ENCODE results near the gene STRIP2.
"Not testable (repeated sequence)": the region's sequence is repeated elsewhere in the genome, so short reads cannot be mapped to it uniquely, and the experiment has no call there.

Gene STRIP2

DNA sequence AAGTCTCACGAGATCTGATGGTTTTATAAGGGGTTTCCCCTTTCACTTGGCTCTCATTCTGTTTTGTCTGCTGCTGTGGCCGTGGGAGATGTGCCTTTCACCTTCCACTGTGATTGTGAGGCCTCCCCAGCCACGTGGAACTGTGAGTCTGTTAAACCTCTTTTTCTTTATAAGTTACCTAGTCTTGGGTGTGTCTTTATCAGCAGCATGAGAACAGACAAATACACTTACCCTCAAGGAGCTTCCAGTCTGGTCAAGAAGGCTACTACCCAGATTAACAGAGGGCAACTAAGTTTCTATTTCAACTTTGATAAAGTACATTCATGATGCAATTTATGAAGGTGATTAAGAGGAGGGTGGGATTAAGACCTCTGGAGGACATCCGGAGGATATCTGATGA, 81.1 kb downstream of the STRIP2 start:
- H3K27ac ChIP-seq = no peak overlapping the region
- TF ChIP-seq CTCF (conservative IDR thresholded peaks at IDR 0.05) = no peak

- no peak overlapping the region for H3K27ac ChIP-seq
- no peak for TF ChIP-seq CTCF (conservative IDR thresholded peaks at IDR 0.05)
Observed at GRCh38 chr7:129517931-129518330, 83.7 kb downstream of the STRIP2 start.

- H3K27ac ChIP-seq = no peak overlapping the region
- no peak for TF ChIP-seq CTCF (conservative IDR thresholded peaks at IDR 0.05)
Observed at GRCh38 chr7:129519464-129519863, 85.2 kb downstream of the STRIP2 start.

DNA sequence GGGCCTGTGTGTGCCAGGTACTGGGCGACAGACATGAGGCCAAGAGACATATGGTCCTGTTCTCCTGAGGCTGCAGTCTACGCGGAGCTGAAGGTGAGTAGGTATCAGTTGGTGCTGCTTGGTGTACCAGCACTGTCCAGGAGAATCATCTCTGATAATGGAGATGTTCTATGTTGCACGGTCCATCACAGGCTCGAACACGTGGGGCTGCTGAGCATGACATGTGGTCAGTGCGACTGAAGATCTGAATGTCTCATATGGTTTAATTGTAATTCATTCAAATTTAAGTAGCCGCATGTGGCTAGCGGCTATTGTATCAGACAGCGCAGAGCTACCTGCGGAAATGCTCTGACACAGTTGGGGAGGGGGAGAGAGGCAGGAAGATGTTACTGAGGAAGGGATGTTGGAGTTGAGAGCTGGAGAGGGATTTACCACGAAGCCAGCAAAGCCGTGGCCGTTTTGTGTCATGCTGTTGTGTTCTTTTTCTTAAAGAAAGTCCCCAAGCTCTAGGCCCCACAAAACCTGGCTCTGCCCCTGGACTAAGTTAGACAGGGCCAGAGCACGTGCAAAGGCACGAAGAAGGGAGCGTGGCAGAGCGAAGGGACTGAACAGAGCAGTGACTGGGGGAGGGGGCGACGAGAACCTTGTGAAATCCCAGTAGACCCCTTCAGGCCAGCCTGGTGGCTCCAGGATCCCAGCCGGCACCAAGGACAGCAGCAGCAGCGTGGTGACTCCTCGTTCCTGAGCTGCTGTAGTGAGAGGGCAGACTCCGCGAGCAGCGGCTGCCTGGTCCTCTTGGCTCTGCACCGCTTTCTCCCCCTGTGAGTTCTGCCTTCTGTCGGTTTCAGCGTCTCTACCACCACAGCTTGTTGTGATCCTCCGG, 88.1 kb downstream of the STRIP2 start:
- TF ChIP-seq CTCF (conservative IDR thresholded peaks at IDR 0.05) = no peak
- no peak overlapping the region for H3K27ac ChIP-seq

- no peak for TF ChIP-seq CTCF (conservative IDR thresholded peaks at IDR 0.05)
Observed at GRCh38 chr7:129522971-129523340, 88.7 kb downstream of the STRIP2 start.

GRCh38 chr7:129523924-129524323, 89.7 kb downstream of the STRIP2 start:
- no peak overlapping the region for H3K27ac ChIP-seq
- no peak for TF ChIP-seq CTCF (conservative IDR thresholded peaks at IDR 0.05)

More at GRCh38 chr7:129522971-129523340, 88.7 kb downstream of the STRIP2 start:
- H3K27ac ChIP-seq = no peak overlapping the region

DNA sequence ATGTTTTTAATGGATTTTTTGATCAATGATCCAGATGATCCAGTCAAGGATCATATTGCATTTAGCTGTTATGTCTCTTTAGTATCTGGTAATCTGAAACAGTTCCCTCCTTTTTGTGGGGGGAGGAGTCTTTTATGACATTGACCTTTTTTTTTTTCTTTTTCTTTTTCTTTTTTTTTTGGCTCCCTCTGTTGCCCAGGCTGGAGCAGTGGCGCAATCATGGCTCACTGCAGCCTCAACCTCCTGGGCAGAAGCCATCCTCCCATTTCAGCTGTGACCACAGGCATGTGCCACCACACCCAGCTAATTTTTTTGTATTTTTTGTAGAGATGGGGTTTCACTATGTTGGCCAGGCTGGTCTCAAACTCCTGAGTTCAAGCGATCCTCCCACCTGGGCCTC, 90.2 kb downstream of the STRIP2 start:
- H3K27ac ChIP-seq = not testable (repeated sequence)

GRCh38 chr7:129525225-129525862, 91.1 kb downstream of the STRIP2 start:
- no peak for TF ChIP-seq CTCF (conservative IDR thresholded peaks at IDR 0.05)

More at GRCh38 chr7:129525225-129525862, 91.1 kb downstream of the STRIP2 start:
- H3K27ac ChIP-seq = no peak overlapping the region
